Fibroblast of lung (primary cell): ENCODE results near the gene CYP4F8.

Source experiments
- CTCF ChIP-seq, 2 donors: IDR thresholded peaks in 1 of 2; conservative IDR thresholded peaks in 1 of 2; 1 replicate in 1 of 2; 2 replicates in 1 of 2; pipeline ENCODE4 v1.5.1; 2011 to 2012; ENCODE audit warnings: low read length in 2 of 2, control low read depth in 1 of 2, inconsistent platforms in 1 of 2, low read depth in 1 of 2, mild to moderate bottlenecking in 1 of 2
- EZH2 ChIP-seq: IDR thresholded peaks from 2 replicates; pipeline ENCODE4 v1.5.1; 2012; ENCODE audit warnings: low read length, control low read depth, mild to moderate bottlenecking; ENCODE audit errors: missing control alignments

GRCh38 chr19:15672580-15673175, 57.7 kb downstream of the CYP4F8 start, which contains the start of gene CYP4F12:
- TF ChIP-seq CTCF (conservative IDR thresholded peaks at IDR 0.05 in 1 of 2, IDR thresholded peaks at IDR 0.05 in 1 of 2; ENCODE audit: low read depth in 1 of 2, low read length in 2 of 2) = no peak
- no peak for TF ChIP-seq EZH2
